ENCODE results near the gene EIF4EBP3. TPM values are rescaled to one million over a fixed set of nuclear protein-coding genes. Genes with fewer than 3 reads are reported as not detected.
"Not testable (repeated sequence)": the region's sequence is repeated elsewhere in the genome, so short reads cannot be mapped to it uniquely, and the experiment has no call there.

EIF4EBP3 gene
- polyA plus RNA-seq, 4 donors: 6.2 to 14.5 (median 10.2) TPM

- no peak for DNase-seq (ENCODE audit: low read depth in 4 of 4, low spot score in 3 of 4)
These were observed 26.7 kb downstream of the EIF4EBP3 start for GRCh38 chr5:140574165-140574564.

GRCh38 chr5:140575309-140575708 is 27.8 kb downstream of the EIF4EBP3 start:
- no peak for DNase-seq (ENCODE audit: low read depth in 4 of 4, low spot score in 3 of 4)

- DNase-seq (ENCODE audit: low read depth in 4 of 4, low spot score in 3 of 4): no peak
These were observed 29.3 kb downstream of the EIF4EBP3 start for GRCh38 chr5:140576776-140577201.

GRCh38 chr5:140579188-140579747 is 31.8 kb downstream of the EIF4EBP3 start:
- DNase-seq (ENCODE audit: low read depth in 4 of 4, low spot score in 3 of 4): not testable (repeated sequence)

GRCh38 chr5:140587495-140587894 is 40.0 kb downstream of the EIF4EBP3 start:
- no peak for DNase-seq (ENCODE audit: low read depth in 4 of 4, low spot score in 3 of 4)

GRCh38 chr5:140588311-140589070 is 41.0 kb downstream of the EIF4EBP3 start:
- no peak for DNase-seq (ENCODE audit: low read depth in 4 of 4, low spot score in 3 of 4)

- no peak for DNase-seq (ENCODE audit: low read depth in 4 of 4, low spot score in 3 of 4)
These were observed 43.4 kb downstream of the EIF4EBP3 start for GRCh38 chr5:140590861-140591260.

GRCh38 chr5:140591747-140592372 is 44.4 kb downstream of the EIF4EBP3 start:
- no peak for DNase-seq (ENCODE audit: low read depth in 4 of 4, low spot score in 3 of 4)

- not testable (repeated sequence) for DNase-seq (ENCODE audit: low read depth in 4 of 4, low spot score in 3 of 4)
These were observed 45.6 kb downstream of the EIF4EBP3 start for GRCh38 chr5:140593070-140593469.

- DNase-seq (ENCODE audit: low read depth in 4 of 4, low spot score in 3 of 4): no peak
These were observed 46.7 kb downstream of the EIF4EBP3 start for GRCh38 chr5:140594169-140594568.

GRCh38 chr5:140595538-140596300 is 48.3 kb downstream of the EIF4EBP3 start:
- DNase-seq (ENCODE audit: low read depth in 4 of 4, low spot score in 3 of 4): no peak

- no peak for DNase-seq (ENCODE audit: low read depth in 4 of 4, low spot score in 3 of 4)
These were observed 48.9 kb downstream of the EIF4EBP3 start for GRCh38 chr5:140596321-140596741.

- no peak for DNase-seq (ENCODE audit: low read depth in 4 of 4, low spot score in 3 of 4)
These were observed 51.4 kb downstream of the EIF4EBP3 start for GRCh38 chr5:140598836-140599235.

Other genes starting within 250 kb of the EIF4EBP3 start
- 100 to 1,000 TPM in 2 of 4 donors, 10 to 100 TPM in 2; 75.5 to 110 (median 94.8) TPM for gene PFDN1, start 244.6 kb upstream of the EIF4EBP3 start, polyA plus RNA-seq (ENCODE audit: insufficient read length in 4 of 4)
- gene HBEGF, start 201.1 kb upstream of the EIF4EBP3 start, polyA plus RNA-seq (ENCODE audit: insufficient read length in 4 of 4): 10 to 100 TPM in 3 of 4 donors, 1 to 10 TPM in 1; 8.9 to 11.4 (median 10.7) TPM
- 10 to 100 TPM in 3 of 4 donors, under 1 TPM in 1; 0.63 to 51.1 (median 16.0) TPM for gene SLC4A9, start 187.5 kb upstream of the EIF4EBP3 start, polyA plus RNA-seq (ENCODE audit: insufficient read length in 4 of 4)
- 100 to 1,000 TPM in 3 of 4 donors, 10 to 100 TPM in 1; 95.9 to 125 (median 111) TPM for gene ANKHD1, start 145.8 kb upstream of the EIF4EBP3 start, polyA plus RNA-seq (ENCODE audit: insufficient read length in 4 of 4)
- gene SRA1, start 9.8 kb downstream of the EIF4EBP3 start, polyA plus RNA-seq (ENCODE audit: insufficient read length in 4 of 4): 10 to 100 TPM; 21.8 to 32.0 (median 27.9) TPM
- gene APBB3, start 16.9 kb downstream of the EIF4EBP3 start, polyA plus RNA-seq (ENCODE audit: insufficient read length in 4 of 4): 10 to 100 TPM; 29.7 to 57.1 (median 37.1) TPM
- 10 to 100 TPM; 62.3 to 85.7 (median 78.9) TPM for gene SLC35A4, start 17.2 kb downstream of the EIF4EBP3 start, polyA plus RNA-seq (ENCODE audit: insufficient read length in 4 of 4)
- 10 to 100 TPM in 2 of 4 donors, 1 to 10 TPM in 2; 9.1 to 52.7 (median 9.9) TPM for gene CD14, start 85.5 kb downstream of the EIF4EBP3 start, polyA plus RNA-seq (ENCODE audit: insufficient read length in 4 of 4)
- gene TMCO6, start 91.8 kb downstream of the EIF4EBP3 start, polyA plus RNA-seq (ENCODE audit: insufficient read length in 4 of 4): 10 to 100 TPM; 10.2 to 23.4 (median 15.0) TPM
- gene NDUFA2, start 100.0 kb downstream of the EIF4EBP3 start, polyA plus RNA-seq (ENCODE audit: insufficient read length in 4 of 4): 10 to 100 TPM; 49.2 to 94.6 (median 74.6) TPM
- gene IK, start 100.2 kb downstream of the EIF4EBP3 start, polyA plus RNA-seq (ENCODE audit: insufficient read length in 4 of 4): 100 to 1,000 TPM; 116 to 186 (median 162) TPM
- gene WDR55, start 117.2 kb downstream of the EIF4EBP3 start, polyA plus RNA-seq (ENCODE audit: insufficient read length in 4 of 4): 10 to 100 TPM; 11.9 to 20.6 (median 14.4) TPM
- gene DND1, start 125.9 kb downstream of the EIF4EBP3 start, polyA plus RNA-seq (ENCODE audit: insufficient read length in 4 of 4): under 1 TPM in 3 of 4 donors, not detected in 1; 0.10 to 0.37 (median 0.24) TPM
- gene HARS1, start 143.7 kb downstream of the EIF4EBP3 start, polyA plus RNA-seq (ENCODE audit: insufficient read length in 4 of 4): 10 to 100 TPM; 55.2 to 81.9 (median 67.2) TPM
- gene HARS2, start 143.8 kb downstream of the EIF4EBP3 start, polyA plus RNA-seq (ENCODE audit: insufficient read length in 4 of 4): 10 to 100 TPM; 32.2 to 55.7 (median 45.6) TPM
- 100 to 1,000 TPM in 2 of 4 donors, 10 to 100 TPM in 2; 89.2 to 147 (median 112) TPM for gene ZMAT2, start 152.8 kb downstream of the EIF4EBP3 start, polyA plus RNA-seq (ENCODE audit: insufficient read length in 4 of 4)
- gene PCDHA1, start 238.5 kb downstream of the EIF4EBP3 start, polyA plus RNA-seq (ENCODE audit: insufficient read length in 4 of 4): under 1 TPM in 2 of 4 donors, not detected in 2; 0.03 to 0.06 TPM
- gene PCDHA2, start 247.2 kb downstream of the EIF4EBP3 start, polyA plus RNA-seq (ENCODE audit: insufficient read length in 4 of 4): under 1 TPM; 0.19 to 0.61 (median 0.32) TPM

All from left renal pelvis (tissue), 4 donors.